Measurements from ENCODE around the gene NHS.

NHS gene

DNA sequence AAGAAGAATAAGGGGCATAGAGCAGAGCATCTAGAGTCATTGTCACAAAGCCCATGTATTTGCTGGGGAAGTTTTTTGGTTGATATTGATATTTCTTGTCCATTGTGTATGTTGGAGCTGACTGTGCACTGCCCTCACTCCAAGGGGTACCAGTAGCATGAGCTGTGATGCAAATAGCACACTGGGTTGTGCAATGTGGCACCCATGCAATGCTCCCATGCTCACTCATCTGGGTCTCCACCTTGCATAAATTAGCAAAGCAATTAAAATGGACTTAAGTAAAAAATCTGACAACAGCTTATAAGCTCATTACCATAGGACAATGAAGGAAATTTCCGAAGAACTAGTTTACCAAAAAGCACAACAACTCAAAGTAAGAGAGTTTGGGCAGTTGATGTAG lies 87.9 kb downstream of the NHS start:
- no peak overlapping the region for H3K27ac ChIP-seq
- TF ChIP-seq, protein P1, sequence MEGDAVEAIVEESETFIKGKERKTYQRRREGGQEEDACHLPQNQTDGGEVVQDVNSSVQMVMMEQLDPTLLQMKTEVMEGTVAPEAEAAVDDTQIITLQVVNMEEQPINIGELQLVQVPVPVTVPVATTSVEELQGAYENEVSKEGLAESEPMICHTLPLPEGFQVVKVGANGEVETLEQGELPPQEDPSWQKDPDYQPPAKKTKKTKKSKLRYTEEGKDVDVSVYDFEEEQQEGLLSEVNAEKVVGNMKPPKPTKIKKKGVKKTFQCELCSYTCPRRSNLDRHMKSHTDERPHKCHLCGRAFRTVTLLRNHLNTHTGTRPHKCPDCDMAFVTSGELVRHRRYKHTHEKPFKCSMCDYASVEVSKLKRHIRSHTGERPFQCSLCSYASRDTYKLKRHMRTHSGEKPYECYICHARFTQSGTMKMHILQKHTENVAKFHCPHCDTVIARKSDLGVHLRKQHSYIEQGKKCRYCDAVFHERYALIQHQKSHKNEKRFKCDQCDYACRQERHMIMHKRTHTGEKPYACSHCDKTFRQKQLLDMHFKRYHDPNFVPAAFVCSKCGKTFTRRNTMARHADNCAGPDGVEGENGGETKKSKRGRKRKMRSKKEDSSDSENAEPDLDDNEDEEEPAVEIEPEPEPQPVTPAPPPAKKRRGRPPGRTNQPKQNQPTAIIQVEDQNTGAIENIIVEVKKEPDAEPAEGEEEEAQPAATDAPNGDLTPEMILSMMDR (conservative IDR thresholded peaks at IDR 0.05), result no peak

DNA sequence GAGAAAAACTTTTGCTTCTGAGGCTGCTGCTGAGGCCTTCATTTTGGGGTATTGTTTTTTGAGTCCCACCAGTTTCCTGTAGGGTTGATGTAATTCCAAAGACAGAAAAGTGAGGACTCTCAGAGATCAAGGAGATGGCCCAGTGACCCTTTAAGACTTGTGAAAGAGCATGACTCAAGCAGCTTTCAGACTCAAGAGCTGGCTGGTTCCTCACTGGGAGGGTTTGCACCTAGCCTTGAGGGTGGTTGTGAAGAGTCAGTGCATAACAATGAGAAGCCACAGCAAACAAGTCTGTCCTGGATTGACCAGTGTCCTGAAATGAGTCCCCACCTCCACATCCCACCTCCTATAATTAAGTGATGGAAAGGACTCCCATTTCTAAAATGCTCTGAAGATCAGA lies 89.2 kb downstream of the NHS start:
- H3K27ac ChIP-seq, result no peak overlapping the region
- TF ChIP-seq, protein P1 (conservative IDR thresholded peaks at IDR 0.05), result no peak

DNA sequence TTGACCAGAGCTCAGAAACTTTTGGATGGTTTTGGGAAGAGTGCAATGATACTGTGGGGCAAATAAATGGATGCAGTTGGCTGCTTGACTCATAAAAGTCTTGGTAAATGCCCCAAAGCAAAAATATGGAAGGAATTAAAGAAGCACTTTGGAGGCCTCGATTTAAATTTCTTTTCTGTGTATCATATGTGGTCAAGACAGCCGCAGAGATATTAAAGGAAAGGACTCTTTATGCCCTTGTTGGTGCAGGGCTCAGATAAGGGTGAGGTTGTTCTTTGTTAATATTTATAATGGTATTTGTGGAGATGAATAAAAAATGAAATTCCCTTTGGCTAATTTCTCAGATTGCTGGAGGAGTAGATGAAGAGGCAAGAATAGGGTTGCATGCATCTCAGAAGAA lies 90.2 kb downstream of the NHS start:
- H3K27ac ChIP-seq, result no peak overlapping the region
- TF ChIP-seq, protein P1 (conservative IDR thresholded peaks at IDR 0.05), result no peak

DNA sequence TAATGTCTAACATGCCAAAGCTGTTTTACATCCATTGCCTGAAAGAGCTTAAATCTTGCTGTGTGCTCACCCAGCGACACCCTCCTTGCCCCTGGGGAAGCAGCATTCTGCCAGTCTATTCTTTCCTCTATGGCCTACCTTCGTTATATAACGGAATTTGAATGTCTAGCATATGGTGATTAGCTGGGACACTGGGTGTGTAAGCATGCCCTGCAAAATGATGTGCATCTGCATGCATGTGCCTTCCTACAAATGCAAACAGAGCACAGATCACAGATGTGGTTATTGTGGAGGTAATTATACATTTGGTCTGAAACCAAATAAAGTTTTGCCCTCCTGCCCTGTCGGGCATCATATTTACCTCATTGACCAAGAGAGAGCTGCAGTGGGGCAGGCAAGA lies 90.8 kb downstream of the NHS start:
- TF ChIP-seq, protein P1 (conservative IDR thresholded peaks at IDR 0.05), result no peak
- H3K27ac ChIP-seq, result no peak overlapping the region

DNA sequence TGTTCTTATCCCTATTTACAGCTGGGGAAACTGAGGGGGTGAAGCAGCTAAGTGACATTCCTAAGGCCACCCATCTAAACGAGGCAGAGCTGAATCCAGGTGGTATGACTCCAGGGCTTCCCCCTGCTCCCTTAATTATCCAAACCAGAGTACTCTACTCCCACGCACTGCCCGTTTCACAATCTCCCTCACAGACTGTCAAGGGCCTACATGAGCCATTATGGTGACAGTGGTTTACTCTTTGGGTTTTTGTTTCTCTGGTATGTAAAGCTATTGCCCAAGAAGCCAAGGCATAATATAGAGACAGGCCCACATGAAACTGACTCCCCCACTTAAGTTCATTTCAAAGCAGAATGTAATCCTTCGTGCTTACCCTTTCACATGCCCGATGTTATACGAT lies 95.1 kb downstream of the NHS start:
- no peak overlapping the region for H3K27ac ChIP-seq
- TF ChIP-seq, protein P1 (conservative IDR thresholded peaks at IDR 0.05), result no peak

DNA sequence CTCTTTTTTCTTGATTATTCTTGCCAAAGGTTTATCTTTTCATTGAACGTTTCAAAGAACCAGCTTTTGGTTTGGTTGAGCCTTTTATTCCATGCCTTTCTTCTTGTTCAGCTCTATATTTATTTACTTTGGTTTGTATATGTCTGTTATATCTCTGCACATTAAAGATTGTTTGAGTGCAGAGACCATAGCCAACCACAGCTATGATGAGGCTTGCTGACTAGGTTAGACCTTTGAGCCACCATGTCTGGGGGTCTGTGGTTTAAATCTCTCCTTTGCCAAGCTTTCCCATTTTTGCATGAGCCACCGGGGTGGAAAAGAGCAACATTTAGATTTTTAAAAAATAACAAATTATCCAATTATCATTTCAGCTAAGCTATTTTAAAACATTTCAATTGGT lies 96.1 kb downstream of the NHS start:
- TF ChIP-seq, protein P1 (conservative IDR thresholded peaks at IDR 0.05), result no peak
- no peak overlapping the region for H3K27ac ChIP-seq

DNA sequence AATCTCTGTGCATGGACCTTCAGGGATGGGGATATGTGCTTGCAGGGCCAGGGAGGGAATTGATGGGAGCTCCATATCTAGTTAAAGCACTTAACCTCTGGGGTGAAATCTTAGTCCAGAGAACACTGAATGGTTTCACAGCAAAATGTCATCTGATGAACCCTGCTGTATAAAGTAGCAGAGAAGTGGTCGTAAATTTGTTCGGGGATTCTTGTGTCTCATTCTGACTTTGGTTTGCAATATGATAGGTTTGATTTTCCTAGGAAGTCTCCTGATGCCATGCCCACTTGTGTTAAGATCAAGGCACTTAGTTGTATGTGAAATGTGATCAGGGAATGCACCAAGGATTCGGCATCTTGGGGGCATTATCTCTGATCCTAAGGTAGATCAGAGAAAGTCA lies 96.9 kb downstream of the NHS start:
- no peak overlapping the region for H3K27ac ChIP-seq
- TF ChIP-seq, protein P1 (conservative IDR thresholded peaks at IDR 0.05), result no peak

DNA sequence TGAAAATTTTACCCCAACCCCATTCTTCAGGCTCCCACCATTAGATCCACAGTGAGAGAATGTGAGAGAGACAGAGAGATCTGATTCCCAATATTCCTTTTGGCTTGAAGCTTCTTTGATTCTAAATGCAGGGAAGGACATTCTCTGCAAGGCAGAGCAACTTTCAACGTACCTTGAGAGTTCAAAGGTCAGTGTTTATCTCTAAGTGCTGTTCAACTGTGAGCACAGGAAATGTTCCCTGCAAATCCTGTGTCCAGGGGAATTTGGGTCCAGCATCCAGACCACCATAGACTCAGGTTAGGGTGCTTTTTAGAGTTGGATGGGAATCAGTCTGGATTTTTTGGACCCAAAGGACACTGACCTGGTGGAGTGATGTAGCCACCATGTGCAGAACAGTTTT lies 97.4 kb downstream of the NHS start:
- H3K27ac ChIP-seq, result no peak overlapping the region
- TF ChIP-seq, protein P1 (conservative IDR thresholded peaks at IDR 0.05), result no peak
